SK-N-SH (cell line): ENCODE data around the gene GPR25. TPM values are rescaled to one million over a fixed set of nuclear protein-coding genes. Genes with fewer than 3 reads are reported as not detected.

ENCODE experiments used
- CTCF ChIA-PET: fragments of 300-600, 350-600 bp; formaldehyde crosslinking; extraction: SDS; loops from one replicate; lab custom pipeline; 2021; lab: Yijun Ruan, JAX
- POLR2A ChIA-PET: fragments of 350-600 bp; sonication (Branson Sonifier 250); formaldehyde crosslinking; extraction: SDS; loops from one replicate; lab custom pipeline; 2020; ENCODE audit warnings: antibody characterized with exemption, inconsistent platforms; lab: Yijun Ruan, JAX
- DNase-seq: peaks from one replicate; pipeline ENCODE4 v3.0.0; 2012
- H2AFZ ChIP-seq: fragments of 200-600 bp; sonication (generic); 2 replicates; pipeline ENCODE4 v1.8.1; 2016; ENCODE audit warnings: antibody characterized with exemption, mild to moderate bottlenecking, low read depth
- H3F3A ChIP-seq: fragments of 200-600 bp; sonication (generic); replicated peaks from 2 replicates; pipeline ENCODE3; 2016; ENCODE audit warnings: antibody characterized with exemption, mild to moderate bottlenecking; ENCODE audit not compliant: insufficient read depth
- H3K27ac ChIP-seq, 2 experiments: fragments of 200-500 bp in 1 of 2; fragments of 200-600 bp in 1 of 2; sonication (Bioruptor generic) in 1 of 2; sonication (generic), shearing (Covaris generic) in 1 of 2; 2 replicates each; pipeline versions ENCODE4 v1.5.1 to v1.6.1; 2014 to 2016; ENCODE audit warnings: low read depth in 2 of 2, inconsistent platforms in 1 of 2, low read length in 1 of 2, mild to moderate bottlenecking in 1 of 2, mixed read lengths in 1 of 2
- H3K27me3 ChIP-seq: fragments of 200-600 bp; sonication (generic), shearing (Covaris generic); 2 replicates; pipeline ENCODE4 v1.6.1; 2016; ENCODE audit warnings: mixed run types; ENCODE audit not compliant: insufficient read depth
- H3K36me3 ChIP-seq, 2 experiments: fragments of 200-500 bp in 1 of 2; fragments of 200-600 bp in 1 of 2; sonication (Bioruptor generic) in 1 of 2; sonication (generic) in 1 of 2; replicated peaks in 1 of 2; 2 replicates each; pipeline versions ENCODE3 to v1.5.1; 2014 to 2016; ENCODE audit warnings: low read length in 1 of 2, mild to moderate bottlenecking in 1 of 2; ENCODE audit not compliant: insufficient read depth in 2 of 2, control insufficient read depth in 1 of 2
- H3K4me1 ChIP-seq, 2 experiments: fragments of 200-500 bp in 1 of 2; fragments of 200-600 bp in 1 of 2; sonication (Bioruptor generic) in 1 of 2; sonication (generic), shearing (Covaris generic) in 1 of 2; 2 replicates each; pipeline versions ENCODE4 v1.5.1 to v1.6.1; 2014 to 2016; ENCODE audit warnings: low read depth in 1 of 2, low read length in 1 of 2, mixed run types in 1 of 2; ENCODE audit not compliant: insufficient read depth in 2 of 2, control insufficient read depth in 1 of 2
- H3K4me2 ChIP-seq: fragments of 200-600 bp; sonication (generic), shearing (Covaris generic); 2 replicates; pipeline ENCODE4 v1.6.1; 2017; ENCODE audit warnings: mixed run types
- H3K4me3 ChIP-seq, 2 experiments: fragments of 200-500 bp in 1 of 2; fragments of 200-600 bp in 1 of 2; sonication (Bioruptor generic) in 1 of 2; sonication (generic), shearing (Covaris generic) in 1 of 2; 2 replicates each; pipeline versions ENCODE4 v1.5.1 to v1.8.1; 2014 to 2016; ENCODE audit warnings: low read depth in 2 of 2, inconsistent platforms in 1 of 2, low read length in 1 of 2, mild to moderate bottlenecking in 1 of 2, mixed read lengths in 1 of 2, moderate library complexity in 1 of 2
- H3K79me2 ChIP-seq: fragments of 200-600 bp; sonication (generic); 2 replicates; pipeline ENCODE4 v1.8.1; 2017; ENCODE audit warnings: mild to moderate bottlenecking; ENCODE audit not compliant: insufficient read depth
- H3K9ac ChIP-seq: fragments of 200-600 bp; sonication (generic); 2 replicates; pipeline ENCODE4 v1.6.1; 2017; ENCODE audit warnings: mixed run types
- H3K9me2 ChIP-seq: fragments of 200-600 bp; sonication (generic); 2 replicates; pipeline ENCODE4 v1.6.1; 2017; ENCODE audit warnings: mixed run types
- H3K9me3 ChIP-seq: fragments of 200-600 bp; sonication (generic); 2 replicates; pipeline ENCODE4 v1.6.1; 2017; ENCODE audit warnings: mixed run types, mild to moderate bottlenecking, moderate library complexity
- H4K20me1 ChIP-seq: fragments of 200-600 bp; sonication (generic); 2 replicates; pipeline ENCODE4 v1.6.1; 2017; ENCODE audit warnings: mild to moderate bottlenecking, mixed run types; ENCODE audit not compliant: insufficient read depth
- CHD2 ChIP-seq: fragments of 150-350 bp; IDR thresholded peaks from 2 replicates; pipeline ENCODE4 v1.6.1; 2018; ENCODE audit warnings: low read length; ENCODE audit not compliant: partially characterized antibody
- CTCF ChIP-seq: fragments of 200-600 bp; sonication (generic); IDR thresholded peaks from 2 replicates; pipeline ENCODE4 v1.6.1; 2017; ENCODE audit warnings: antibody characterized with exemption, mild to moderate bottlenecking, moderate library complexity
- ELF1 ChIP-seq: IDR thresholded peaks from 2 replicates; pipeline ENCODE4 v1.4.0; 2012
- EZH2phosphoT487 ChIP-seq: fragments of 200-600 bp; sonication (generic); IDR thresholded peaks from 2 replicates; pipeline ENCODE4 v1.6.1; 2017; ENCODE audit warnings: low read depth, mixed run types, mild to moderate bottlenecking, antibody characterized with exemption, moderate library complexity, borderline replicate concordance
- FOXJ3 ChIP-seq: sonication (generic); formaldehyde crosslinking; IDR thresholded peaks from 2 replicates; pipeline ENCODE4 v1.5.1; 2020; ENCODE audit warnings: mild to moderate bottlenecking, missing genetic modification reagents
- GABPA ChIP-seq: IDR thresholded peaks from 2 replicates; pipeline ENCODE4 v1.4.0; 2012; ENCODE audit warnings: low read depth, mild to moderate bottlenecking
- GATA2 ChIP-seq: sonication (generic); formaldehyde crosslinking; IDR thresholded peaks from 2 replicates; pipeline ENCODE4 v1.5.0; 2020; ENCODE audit warnings: mild to moderate bottlenecking, missing genetic modification reagents
- MEF2A ChIP-seq: IDR thresholded peaks from 2 replicates; pipeline ENCODE4 v1.4.0; 2012; ENCODE audit warnings: low read depth, borderline replicate concordance
- NRF1 ChIP-seq: IDR thresholded peaks from 2 replicates; pipeline ENCODE4 v1.6.1; 2012; ENCODE audit warnings: low read depth, mild to moderate bottlenecking, low read length
- PBX3 ChIP-seq: IDR thresholded peaks from 2 replicates; pipeline ENCODE4; 2012
- RAD21 ChIP-seq: IDR thresholded peaks from 2 replicates; pipeline ENCODE4 v1.6.1; 2012; ENCODE audit warnings: mild to moderate bottlenecking, low read length
- RCOR1 ChIP-seq: fragments of 150-350 bp; IDR thresholded peaks from 2 replicates; pipeline ENCODE4 v1.6.1; 2017; ENCODE audit warnings: antibody characterized with exemption, low read length
- REST ChIP-seq: IDR thresholded peaks from 2 replicates; pipeline ENCODE4 v1.6.1; 2012; ENCODE audit warnings: mild to moderate bottlenecking, low read depth, low read length, moderate library complexity
- RXRA ChIP-seq: IDR thresholded peaks from 2 replicates; pipeline ENCODE4 v1.4.0; 2012; ENCODE audit warnings: low read depth, mild to moderate bottlenecking, borderline replicate concordance
- SIN3A ChIP-seq: IDR thresholded peaks from 2 replicates; pipeline ENCODE4 v1.6.1; 2012; ENCODE audit warnings: low read depth, mild to moderate bottlenecking, low read length, moderate library complexity, borderline replicate concordance
- USF1 ChIP-seq: IDR thresholded peaks from 2 replicates; pipeline ENCODE4 v1.4.0; 2012; ENCODE audit warnings: low read depth, borderline replicate concordance
- USF2 ChIP-seq: fragments of 150-350 bp; IDR thresholded peaks from 2 replicates; pipeline ENCODE4 v1.6.1; 2017; ENCODE audit warnings: antibody characterized with exemption, low read length, low read depth, borderline replicate concordance
- ZBTB33 ChIP-seq: IDR thresholded peaks from 2 replicates; pipeline ENCODE4 v1.4.0; 2012; ENCODE audit warnings: low read depth, borderline replicate concordance
- whole genome bisulfite sequencing: methylation state at CpG from one replicate; pipeline ENCODE4 v1.1.6; 2017; ENCODE audit warnings: low lambda C conversion rate; 5-methylcytosine and 5-hydroxymethylcytosine counted together
- polyA plus RNA-seq, 3 experiments: library from polyadenylated mRNA; depleted of rRNA; stranded (reverse); fragments of >200 nt; gene quantifications; 2 replicates each; pipeline ENCODE4 v1.2.3, GENCODE V29; 2012

The GPR25 gene
- polyA plus RNA-seq, 1 of the 3 experiments (the other 2 are of a cell fraction) = not detected

GRCh38 chr1:200887772-200888348 is 15.1 kb downstream of the GPR25 start:
- CTCF ChIA-PET = interaction anchor here (0.6 to 1.0 kb wide), 3 partner anchors 50 to 92 kb away, joined by 3 to 4 read pairs (median 3); no protein-coding TSS in a partner anchor
- Histone ChIP-seq H3K9ac (no peak overlapping the region), H3K27me3 (no peaks in the 10 kb centered on the region), H3K27ac (no peak overlapping the region), H3K36me3 (no peaks in the 10 kb centered on the region), H4K20me1 (no peaks in the 10 kb centered on the region), H2AFZ (no peak overlapping the region), H3K4me2 (no peak overlapping the region), H3F3A (no peaks in the 10 kb centered on the region), H3K9me3 (no peaks in the 10 kb centered on the region), H3K9me2 (no peaks in the 10 kb centered on the region), H3K4me1 (peaks cover 0 to 3% of the 10 kb centered on the region in 2 experiments; a peak in 1 of 4 replicates), H3K4me3 (no peak overlapping the region), H3K79me2 (no peaks in the 10 kb centered on the region)
- WGBS = 85% methylated on average over 7 of the region's 9 CpGs
- no peak for DNase-seq
- POLR2A ChIA-PET = no interaction called here
- TF ChIP-seq CHD2 (no peak), CTCF (no peak), GABPA (no peak), FOXJ3 (CRISPR knock-in tag) (no peak), NRF1 (no peak), EZH2phosphoT487 (no peak), PBX3 (no peak), SIN3A (no peak), MEF2A (no peak), RXRA (no peak), ZBTB33 (no peak), REST (no peak), USF1 (no peak), USF2 (no peak), RCOR1 (no peak), RAD21 (no peak), ELF1 (no peak), GATA2 (CRISPR knock-in tag) (no peak)
